Measurements from ENCODE around the gene PRSS56.

PRSS56 gene

GRCh38 chr2:232519581-232520438, at the start of gene PRSS56:
PRSS56 (plus strand) TSS chr2:232520388; CDS start chr2:232520599, 211 bp downstream.
- no peak for DNase-seq

DNA sequence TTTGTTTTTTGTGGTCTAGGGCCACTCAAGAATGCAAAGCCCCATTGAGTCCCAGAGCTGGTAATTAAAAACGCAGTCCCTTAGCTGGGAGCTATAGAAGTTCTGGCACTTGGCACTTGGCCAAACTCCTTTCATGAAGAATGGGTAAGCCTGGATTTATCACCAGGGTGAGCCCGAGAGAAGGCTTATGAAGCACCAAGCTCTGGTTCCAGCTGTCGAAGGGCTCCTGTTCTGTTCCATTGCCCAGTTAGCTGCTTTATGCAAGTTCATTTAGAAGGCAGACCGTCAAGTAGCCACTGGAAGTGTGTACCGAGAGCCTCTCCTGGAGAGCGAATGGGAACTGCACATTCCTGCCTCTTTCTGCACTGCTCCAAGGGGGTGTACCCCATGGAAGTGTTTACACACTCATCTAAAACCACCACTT, 46.7 kb upstream of the PRSS56 start:
- no peak for DNase-seq

DNA sequence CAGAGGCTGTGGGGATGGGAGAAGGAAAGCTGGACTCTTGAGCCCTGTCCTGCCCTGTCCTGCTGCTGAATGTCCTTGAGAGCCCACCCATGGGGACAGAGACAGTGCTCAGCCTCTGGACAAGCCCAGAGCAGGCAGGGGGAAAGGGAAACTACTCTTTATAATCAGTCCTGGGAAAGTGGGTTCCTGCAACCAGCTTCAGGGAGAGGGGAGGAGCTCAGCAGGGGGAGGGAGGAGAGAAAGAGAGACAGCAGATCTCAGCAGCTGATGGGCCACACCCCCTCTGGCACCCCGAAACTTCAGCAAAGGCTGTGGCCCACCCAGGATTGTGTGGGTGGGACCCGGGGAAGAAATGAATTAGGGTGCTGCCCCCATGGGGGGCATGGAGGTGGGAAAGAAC, 44.1 kb upstream of the PRSS56 start:
- DNase-seq: no peak

DNA sequence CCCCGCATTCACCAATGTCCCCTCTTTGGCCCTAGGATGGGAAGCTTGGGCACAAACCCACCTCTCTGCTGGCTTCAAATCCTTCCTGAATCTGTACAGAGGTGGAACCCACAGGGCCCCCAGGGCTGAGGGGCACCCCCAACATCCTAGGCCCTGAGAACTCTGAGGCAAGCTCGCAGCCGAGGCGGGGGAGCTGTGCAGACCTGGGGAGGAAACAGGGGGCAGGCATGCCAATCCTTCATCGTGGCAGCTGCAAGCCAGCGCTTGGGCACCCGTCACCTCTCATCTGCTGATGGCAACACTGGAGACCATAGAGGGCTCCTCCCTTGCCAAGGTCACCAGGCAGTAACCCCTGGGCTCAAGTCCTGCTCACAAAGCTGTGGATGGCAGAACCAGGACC, 43.4 kb upstream of the PRSS56 start:
- no peak for DNase-seq

DNA sequence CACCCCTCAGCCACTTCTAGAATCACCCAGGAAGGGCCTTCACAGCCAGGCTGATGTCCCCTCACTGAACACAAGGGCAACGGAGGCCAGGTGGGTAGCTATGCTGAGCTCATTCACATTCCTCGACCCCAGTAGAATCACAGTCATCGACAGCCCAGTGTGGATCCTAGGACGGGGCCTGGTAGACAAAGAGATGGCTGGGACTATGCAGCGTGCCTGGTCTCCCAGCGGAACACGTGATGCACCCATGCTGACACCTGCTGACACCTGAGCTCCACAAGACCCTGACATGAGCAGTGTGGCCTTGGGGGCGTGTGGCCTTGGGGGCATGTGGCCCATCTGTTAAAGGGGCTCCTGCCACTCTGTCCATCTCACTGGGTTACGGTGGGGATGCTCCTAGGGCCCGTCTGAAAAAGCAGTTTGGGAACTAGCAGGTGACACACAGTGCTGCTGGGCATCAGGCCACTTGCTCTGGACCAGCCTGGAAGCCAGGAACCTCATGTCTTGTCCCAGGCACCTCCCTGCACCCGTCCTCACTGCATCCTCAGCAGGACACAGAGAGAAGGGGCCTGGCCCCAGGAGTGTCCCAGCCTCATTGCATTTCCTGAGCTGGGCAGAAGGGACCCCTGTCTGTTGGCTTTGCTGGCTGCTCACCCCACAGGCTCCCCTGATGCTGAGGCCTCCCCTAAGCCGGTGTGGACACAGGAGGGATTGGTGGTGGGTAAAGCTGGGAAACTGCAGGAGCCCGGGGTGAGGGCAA, 42.3 kb upstream of the PRSS56 start:
- no peak for DNase-seq

DNA sequence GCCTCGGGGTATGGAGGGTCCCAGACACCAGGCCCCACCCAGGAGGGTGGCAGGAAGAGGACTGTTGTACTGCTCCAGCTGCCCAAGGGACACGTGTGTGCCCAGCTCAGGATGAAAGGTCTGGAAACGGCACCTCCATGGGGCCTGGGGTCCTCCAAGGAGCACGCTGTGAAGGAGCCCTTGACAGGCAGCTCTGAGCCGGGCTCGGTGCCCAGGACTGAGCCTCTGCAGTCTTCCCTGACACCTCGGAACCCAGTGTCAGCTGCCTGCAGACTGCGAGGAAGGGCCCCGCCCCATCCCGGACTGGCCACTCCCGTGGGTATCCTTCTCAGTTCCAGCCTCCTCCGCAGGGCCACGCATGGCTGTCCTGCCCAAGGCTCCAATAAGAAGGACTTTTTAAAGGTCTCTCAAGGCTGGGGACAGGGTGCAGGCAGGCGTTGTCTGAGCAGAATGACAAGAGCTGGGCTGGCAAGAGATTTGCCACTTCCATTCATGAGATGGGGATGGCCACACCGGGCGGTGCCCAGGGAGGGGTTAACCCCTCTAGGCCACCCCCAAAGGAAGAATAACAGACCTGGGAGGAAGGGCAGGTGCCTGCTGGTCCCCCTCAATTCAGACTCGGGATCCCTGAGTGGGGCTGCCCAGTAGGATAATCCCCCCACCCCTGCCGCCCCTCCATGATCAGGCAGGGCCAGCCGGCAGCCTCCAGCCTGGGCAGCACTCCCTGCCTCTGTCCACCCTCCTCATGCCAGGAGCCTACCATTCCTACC, 41.4 kb upstream of the PRSS56 start:
- DNase-seq: no peak

DNA sequence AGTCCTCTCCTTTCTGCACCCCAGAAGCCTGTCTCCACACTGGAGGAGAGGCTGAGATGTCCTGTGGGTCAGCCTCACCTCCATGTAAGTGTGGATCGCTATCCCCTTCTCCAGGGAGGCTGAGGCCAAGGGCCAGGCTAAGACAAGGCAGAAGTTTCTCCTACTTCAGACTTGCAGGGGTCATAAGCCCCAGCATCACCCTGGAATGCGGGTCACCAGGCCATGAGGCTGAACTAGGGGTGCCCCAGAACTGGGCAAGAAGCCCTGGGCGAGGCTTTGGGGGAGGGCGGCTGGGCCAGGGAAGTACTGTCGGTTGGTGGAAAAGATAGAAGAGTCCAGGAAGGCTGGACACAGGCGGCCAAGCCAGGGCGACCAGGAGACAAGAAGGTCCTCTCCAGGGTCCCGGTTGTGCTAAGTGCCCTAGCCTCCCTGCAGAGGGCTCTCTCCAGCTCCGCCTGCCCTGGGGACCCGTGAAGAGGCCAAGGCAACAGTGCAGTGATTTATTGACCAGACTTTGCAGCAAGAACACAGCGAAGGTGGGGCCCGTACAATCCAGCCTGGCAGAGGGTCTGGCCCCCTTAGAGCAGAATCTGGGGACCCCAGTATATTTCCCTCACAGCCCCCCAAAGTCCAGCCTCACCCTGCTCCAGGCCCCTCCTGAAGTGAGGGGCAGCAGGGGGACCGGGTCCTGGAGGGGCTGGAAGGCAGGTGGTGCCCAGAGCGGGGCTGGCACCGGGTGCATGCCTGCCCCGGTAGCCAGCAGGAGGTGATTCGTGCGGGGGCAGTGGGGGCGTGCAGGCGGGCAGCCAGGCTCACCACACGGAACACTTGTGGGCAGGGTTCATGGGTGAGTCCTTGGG, 40.6 kb upstream of the PRSS56 start:
- no peak for DNase-seq

DNA sequence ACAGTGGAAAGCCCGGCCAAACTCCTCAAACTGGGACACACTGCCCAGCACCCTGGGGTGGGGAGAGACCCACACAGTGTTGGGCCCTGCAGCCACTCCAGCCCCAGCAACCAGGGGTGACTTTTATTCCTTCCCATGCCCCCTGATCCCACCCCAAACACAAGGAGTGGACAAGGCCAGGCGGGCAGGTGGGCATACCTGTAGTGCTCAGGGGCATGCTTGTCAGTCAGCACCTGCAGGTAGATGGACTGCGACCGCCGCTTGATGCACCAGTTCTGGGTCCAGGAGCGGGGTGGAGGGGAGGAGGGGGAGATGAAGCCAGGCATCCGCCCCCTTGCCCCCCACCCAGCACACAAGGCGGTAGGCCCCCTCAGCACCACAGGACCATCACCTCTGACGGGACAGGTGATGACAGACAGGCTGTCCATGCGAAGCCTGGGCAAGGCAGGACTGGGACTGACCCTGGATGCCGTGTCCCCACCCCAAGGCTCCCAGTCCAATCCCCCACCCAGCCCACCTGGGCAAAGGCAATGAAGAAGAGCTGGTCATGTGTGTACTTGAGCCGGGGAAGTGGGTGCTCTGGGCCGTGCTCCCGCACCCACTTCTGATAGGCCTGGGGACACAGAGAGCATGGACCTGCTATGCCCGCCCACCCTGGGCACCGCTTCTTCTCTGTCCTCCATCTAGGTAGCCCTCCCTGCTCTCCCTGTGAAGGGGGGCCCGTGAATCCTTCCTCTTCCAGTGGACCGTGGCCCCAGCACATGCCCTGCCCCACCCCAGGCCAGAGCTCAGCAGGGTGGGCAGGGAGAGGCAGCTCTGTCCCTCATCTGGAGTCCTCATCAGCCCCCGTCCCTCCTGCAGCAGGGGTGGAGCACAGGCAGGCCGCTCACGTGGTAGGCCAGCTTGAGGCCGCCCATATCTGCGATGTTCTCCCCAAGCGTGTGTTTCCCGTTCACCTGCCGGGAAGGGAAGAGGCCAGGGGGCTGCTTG, 39.7 kb upstream of the PRSS56 start:
- no peak for DNase-seq

DNA sequence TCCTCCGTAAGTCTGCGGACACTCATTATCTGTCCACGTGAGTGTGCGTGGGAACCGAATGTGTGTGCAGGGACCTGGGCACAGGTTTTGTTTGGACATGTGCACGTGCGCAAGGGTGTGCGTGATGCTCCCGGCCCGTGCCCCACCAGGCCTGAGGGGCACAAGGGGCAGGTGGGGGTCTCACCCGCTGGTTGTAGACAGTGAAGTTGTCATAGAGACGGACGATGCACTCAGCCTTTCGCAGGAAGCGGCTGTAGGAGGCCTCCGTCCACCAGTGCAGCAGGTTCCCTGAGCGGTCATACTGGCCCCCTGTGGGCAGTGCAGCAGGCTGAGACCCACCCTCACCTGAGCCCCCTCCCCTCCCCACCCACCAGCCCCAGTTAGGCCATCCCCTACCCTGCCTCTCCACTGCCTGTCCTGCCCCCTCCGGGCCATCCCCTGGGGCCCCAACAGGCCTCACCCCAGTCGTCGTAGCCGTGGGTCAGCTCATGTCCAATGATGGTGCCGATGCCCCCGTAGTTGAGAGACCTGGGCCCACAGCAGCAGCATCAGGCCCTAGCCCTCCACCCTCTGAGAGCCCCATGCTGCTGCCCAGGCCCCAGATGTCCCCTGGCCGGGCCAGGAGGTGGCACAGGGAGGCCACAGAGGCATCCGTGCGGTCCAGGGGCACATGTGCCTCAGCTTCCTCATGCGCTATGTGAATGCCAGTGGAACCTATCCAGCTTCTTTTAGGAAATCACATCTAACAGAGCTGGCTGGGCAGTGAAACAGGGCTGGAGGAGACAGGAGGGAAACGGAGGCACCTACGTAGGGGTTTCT, 38.7 kb upstream of the PRSS56 start:
- DNase-seq: no peak

GRCh38 chr2:232482301-232483238, 37.6 kb upstream of the PRSS56 start:
- DNase-seq: no peak

- DNase-seq: no peak
These were observed 36.8 kb upstream of the PRSS56 start for GRCh38 chr2:232483311-232483922.

DNA sequence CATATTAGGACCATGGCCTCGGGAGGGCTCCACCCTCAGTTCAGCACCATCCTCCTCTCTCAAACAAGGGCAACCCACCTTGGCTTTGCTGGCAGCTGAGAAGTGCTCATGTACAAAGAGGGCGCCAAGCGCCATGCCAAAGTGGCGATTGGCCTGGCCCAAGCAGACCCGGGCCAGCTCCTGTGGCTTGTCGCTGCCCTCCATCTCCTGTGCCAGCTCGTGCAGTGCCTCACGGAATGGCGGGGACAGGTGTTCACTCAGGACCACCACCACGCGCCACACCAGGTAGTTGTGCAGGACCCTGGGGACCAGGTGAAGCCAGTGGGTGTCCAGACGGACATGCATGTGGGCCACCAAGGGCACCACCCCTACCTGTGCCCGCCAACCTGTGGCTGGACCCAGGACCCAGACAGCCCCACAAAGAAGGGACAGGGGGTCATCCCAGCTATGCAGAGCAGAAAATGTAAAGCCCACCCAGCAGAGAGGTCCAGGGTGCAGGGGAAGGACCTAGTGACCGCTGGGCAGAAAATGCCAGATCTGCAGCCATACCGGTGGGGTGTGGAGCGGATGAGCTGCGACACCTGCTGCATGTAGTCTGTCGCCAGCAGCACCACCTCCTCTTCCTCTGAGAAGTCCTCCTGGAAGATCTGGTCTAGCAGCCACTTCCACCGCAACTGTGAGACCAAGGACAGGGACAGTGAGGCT, 36.1 kb upstream of the PRSS56 start:
- DNase-seq: no peak

DNA sequence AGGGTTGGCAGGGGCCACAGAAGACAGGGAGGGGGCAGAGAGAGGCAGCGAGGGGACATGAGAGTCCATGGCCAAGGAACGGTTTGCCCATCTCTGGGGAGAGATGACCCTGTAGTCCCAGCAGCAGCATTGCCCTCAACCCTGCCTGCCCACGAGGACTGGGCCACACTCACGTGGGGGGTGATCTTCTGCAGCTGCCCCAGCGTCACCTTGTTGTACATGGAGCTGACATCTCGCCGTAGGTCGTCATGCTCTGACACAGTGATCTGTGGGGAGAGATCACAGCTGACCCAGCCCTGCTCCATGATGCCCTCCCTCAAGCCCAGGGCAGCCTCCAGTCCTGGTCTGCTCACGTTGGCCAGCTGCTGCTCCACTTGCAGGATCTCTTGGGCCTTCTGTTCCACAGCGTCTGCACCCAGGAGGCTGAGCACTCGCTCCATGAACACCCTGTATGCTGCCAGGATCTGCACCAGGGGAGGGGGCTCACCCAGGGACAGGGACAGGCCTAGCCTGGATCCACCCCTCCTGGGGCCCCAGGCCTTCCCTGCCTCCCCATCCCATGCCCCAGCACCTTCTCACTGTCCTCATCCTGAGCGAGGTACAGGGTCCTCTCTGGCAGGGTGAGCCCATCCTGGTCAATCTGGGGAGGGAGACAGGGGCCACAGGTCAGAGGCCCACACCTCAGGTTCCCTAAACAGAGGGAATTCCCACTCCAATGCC, 35.4 kb upstream of the PRSS56 start:
- DNase-seq: no peak

DNA sequence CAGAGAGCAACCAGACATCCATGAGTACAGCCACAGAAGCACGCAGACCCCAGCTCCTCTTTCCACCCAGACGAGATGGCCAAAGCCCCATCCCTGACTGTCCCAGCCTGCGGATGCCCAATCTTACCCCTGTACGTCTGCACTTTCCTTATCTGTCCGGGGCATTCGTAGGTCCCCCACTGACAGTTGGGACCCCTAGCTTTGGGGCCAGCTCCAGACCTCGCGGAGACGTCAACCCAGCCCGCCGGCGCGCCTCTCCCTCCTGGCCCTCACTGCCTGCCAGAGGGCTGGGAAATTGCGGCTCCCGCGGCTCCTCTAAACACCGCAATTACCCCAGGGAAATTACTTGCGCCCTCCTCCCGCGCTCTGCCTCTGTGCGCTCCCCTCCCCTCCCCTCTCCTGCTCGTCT, 34.8 kb upstream of the PRSS56 start:
- DNase-seq: no peak

- DNase-seq: no peak
These were observed 34.2 kb upstream of the PRSS56 start for GRCh38 chr2:232485757-232486557.
